ENCODE measurements around the gene FASTK.
A peak's percentile ranks its signal among the peaks of the same experiment; 100 is the strongest.

Gene FASTK

GRCh38 chr7:151110941-151111645 lies 30.5 kb upstream of the FASTK start:
- no peaks in the 10 kb centered on the region for H3K79me2 ChIP-seq (ENCODE audit: insufficient read depth, low read length)
- no peaks in the 10 kb centered on the region for H3K9me2 ChIP-seq (ENCODE audit: low read depth, low read length)
- H3K4me3 ChIP-seq (ENCODE audit: low read depth, low read length, poor library complexity, severe bottlenecking), result no peak overlapping the region
- H3K4me1 ChIP-seq (ENCODE audit: insufficient read depth, low read length, severe bottlenecking), result no peaks in the 10 kb centered on the region
- H3F3A ChIP-seq (ENCODE audit: insufficient read depth, low read length), result no peaks in the 10 kb centered on the region
- no peak overlapping the region for H3K27ac ChIP-seq (ENCODE audit: low read depth, low read length, poor library complexity, severe bottlenecking)
- no peaks in the 10 kb centered on the region for H3K36me3 ChIP-seq (ENCODE audit: insufficient read depth, low read length)
- peaks cover 9% of the 10 kb centered on the region; the same call in 1 of the 2 replicates for H3K27me3 ChIP-seq (ENCODE audit: insufficient read depth, low read length)
- H3K4me2 ChIP-seq (ENCODE audit: low read length), result no peak overlapping the region
- H2AFZ ChIP-seq (ENCODE audit: low read length), result no peak overlapping the region
- H3K9ac ChIP-seq (ENCODE audit: low read length), result no peak overlapping the region
- no peak for TF ChIP-seq EZH2 (IDR thresholded peaks at IDR 0.05; ENCODE audit: borderline replicate concordance, low read length)
- TF ChIP-seq, protein P1, sequence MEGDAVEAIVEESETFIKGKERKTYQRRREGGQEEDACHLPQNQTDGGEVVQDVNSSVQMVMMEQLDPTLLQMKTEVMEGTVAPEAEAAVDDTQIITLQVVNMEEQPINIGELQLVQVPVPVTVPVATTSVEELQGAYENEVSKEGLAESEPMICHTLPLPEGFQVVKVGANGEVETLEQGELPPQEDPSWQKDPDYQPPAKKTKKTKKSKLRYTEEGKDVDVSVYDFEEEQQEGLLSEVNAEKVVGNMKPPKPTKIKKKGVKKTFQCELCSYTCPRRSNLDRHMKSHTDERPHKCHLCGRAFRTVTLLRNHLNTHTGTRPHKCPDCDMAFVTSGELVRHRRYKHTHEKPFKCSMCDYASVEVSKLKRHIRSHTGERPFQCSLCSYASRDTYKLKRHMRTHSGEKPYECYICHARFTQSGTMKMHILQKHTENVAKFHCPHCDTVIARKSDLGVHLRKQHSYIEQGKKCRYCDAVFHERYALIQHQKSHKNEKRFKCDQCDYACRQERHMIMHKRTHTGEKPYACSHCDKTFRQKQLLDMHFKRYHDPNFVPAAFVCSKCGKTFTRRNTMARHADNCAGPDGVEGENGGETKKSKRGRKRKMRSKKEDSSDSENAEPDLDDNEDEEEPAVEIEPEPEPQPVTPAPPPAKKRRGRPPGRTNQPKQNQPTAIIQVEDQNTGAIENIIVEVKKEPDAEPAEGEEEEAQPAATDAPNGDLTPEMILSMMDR (IDR thresholded peaks at IDR 0.05; ENCODE audit: low read length), result peak; percentile 90
- H3K9me3 ChIP-seq (ENCODE audit: low read length), result no peaks in the 10 kb centered on the region
- no peaks in the 10 kb centered on the region for H4K20me1 ChIP-seq (ENCODE audit: insufficient read depth, low read length)

DNA sequence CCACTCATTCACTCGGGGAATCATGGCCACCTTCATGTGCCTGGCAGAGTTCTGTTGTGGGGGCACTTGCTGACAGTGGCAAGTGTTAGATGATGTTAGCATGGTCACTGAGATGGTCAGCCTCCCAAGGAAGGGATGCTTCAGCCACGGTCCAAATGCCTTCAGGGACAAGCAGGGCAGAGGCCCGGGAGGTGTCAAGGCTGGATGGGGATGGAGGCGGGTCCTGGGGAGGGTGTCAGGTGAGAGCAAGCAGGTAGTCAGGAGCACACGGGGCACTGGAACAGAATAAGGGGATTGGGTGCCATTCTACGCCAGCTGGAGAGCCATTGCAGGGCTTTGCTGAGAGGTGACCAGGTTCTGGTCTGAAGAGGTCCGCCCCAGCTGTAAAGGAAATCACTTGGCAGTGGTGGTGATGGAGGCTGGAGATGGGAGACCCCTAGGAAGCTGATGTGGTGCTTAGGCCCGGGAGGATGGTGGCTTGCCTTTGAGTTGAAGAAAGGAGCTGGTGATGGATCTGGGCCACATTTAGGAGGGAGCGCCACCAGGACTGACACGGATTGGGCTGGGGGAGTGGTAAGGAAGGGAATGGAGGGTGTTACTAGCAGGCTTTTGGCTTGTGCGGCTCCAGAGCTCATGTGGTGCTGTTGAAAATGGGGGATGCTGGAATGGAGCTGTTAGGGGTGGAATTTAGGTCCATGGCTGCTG lies 29.8 kb upstream of the FASTK start:
- H3K79me2 ChIP-seq (ENCODE audit: insufficient read depth, low read length), result no peaks in the 10 kb centered on the region
- H3K27me3 ChIP-seq (ENCODE audit: insufficient read depth, low read length), result peaks cover 9% of the 10 kb centered on the region; the same call in 1 of the 2 replicates
- H3K9ac ChIP-seq (ENCODE audit: low read length), result no peak overlapping the region
- no peaks in the 10 kb centered on the region for H3K4me1 ChIP-seq (ENCODE audit: insufficient read depth, low read length, severe bottlenecking)
- no peak for TF ChIP-seq EZH2 (IDR thresholded peaks at IDR 0.05; ENCODE audit: borderline replicate concordance, low read length)
- TF ChIP-seq, protein P1 (IDR thresholded peaks at IDR 0.05; ENCODE audit: low read length), result no peak
- no peak overlapping the region for H3K27ac ChIP-seq (ENCODE audit: low read depth, low read length, poor library complexity, severe bottlenecking)
- no peak overlapping the region for H3K4me2 ChIP-seq (ENCODE audit: low read length)
- no peaks in the 10 kb centered on the region for H3K36me3 ChIP-seq (ENCODE audit: insufficient read depth, low read length)
- H3F3A ChIP-seq (ENCODE audit: insufficient read depth, low read length), result no peaks in the 10 kb centered on the region
- no peaks in the 10 kb centered on the region for H3K9me2 ChIP-seq (ENCODE audit: low read depth, low read length)
- H3K9me3 ChIP-seq (ENCODE audit: low read length), result no peaks in the 10 kb centered on the region
- H3K4me3 ChIP-seq (ENCODE audit: low read depth, low read length, poor library complexity, severe bottlenecking), result no peak overlapping the region
- no peaks in the 10 kb centered on the region for H4K20me1 ChIP-seq (ENCODE audit: insufficient read depth, low read length)
- H2AFZ ChIP-seq (ENCODE audit: low read length), result no peak overlapping the region

DNA sequence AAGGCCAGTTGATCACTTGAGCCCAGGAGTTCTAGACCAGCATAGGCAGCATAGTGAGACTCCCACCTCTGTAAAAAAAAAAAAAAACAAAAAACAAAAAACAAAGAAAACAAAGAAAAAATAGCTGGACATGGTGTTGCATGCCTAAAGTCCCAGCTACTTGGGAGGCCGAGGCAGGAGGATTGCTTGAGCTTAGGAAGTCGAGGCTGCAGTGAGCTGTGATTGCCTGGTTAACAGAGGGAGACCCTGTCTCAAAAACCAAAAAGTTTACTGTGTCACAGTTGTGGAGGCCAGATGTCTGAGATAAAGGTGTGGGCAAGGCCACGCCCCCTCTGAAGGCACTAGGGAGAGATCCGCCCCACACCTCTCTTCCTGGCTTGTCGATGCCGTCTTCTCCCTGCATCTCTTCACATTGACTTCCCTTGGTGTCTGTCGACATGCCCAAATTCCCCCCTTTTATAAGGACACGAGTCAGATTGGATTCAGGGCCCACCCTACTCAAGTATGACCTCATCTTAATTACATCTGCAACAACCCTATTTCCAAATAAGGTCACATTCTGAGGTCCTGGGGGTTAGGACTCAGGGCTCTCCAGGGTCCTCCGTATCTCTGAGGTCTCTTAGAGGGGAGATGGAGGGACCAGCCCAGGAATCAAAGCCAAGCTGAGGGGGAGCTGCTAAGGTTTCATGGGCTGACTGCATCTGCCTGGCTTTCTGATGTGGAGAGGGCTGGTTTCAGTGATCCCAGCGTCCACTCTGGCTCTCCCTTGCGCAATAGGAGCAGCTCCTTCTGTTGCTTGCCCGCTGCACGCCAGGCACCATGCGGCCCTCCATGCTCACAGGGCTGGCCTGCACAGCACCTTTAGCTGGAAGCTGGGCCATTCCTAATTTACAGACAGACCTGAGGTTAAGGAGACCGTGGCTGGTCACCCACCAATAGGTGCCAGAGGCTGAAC lies 28.8 kb upstream of the FASTK start:
- TF ChIP-seq, protein P1 (IDR thresholded peaks at IDR 0.05; ENCODE audit: low read length), result no peak
- TF ChIP-seq EZH2 (IDR thresholded peaks at IDR 0.05; ENCODE audit: borderline replicate concordance, low read length), result no peak
- Histone ChIP-seq H3K9me2 (ENCODE audit: low read depth, low read length) (no peaks in the 10 kb centered on the region), H3K27ac (ENCODE audit: low read depth, low read length, poor library complexity, severe bottlenecking) (no peak overlapping the region), H3K4me3 (ENCODE audit: low read depth, low read length, poor library complexity, severe bottlenecking) (no peak overlapping the region), H3K79me2 (ENCODE audit: insufficient read depth, low read length) (no peaks in the 10 kb centered on the region), H3K9ac (ENCODE audit: low read length) (no peak overlapping the region), H3K27me3 (ENCODE audit: insufficient read depth, low read length) (peaks cover 9% of the 10 kb centered on the region; the same call in 1 of the 2 replicates), H3K9me3 (ENCODE audit: low read length) (no peaks in the 10 kb centered on the region), H3K4me1 (ENCODE audit: insufficient read depth, low read length, severe bottlenecking) (no peaks in the 10 kb centered on the region), H3K36me3 (ENCODE audit: insufficient read depth, low read length) (no peaks in the 10 kb centered on the region), H4K20me1 (ENCODE audit: insufficient read depth, low read length) (no peaks in the 10 kb centered on the region), H3K4me2 (ENCODE audit: low read length) (no peak overlapping the region), H2AFZ (ENCODE audit: low read length) (no peak overlapping the region), H3F3A (ENCODE audit: insufficient read depth, low read length) (no peaks in the 10 kb centered on the region)

Data from OCI-LY1 (cell line).